ENCODE results near the gene BPIFA2. TPM values are rescaled to one million over a fixed set of nuclear protein-coding genes. Genes with fewer than 3 reads are reported as not detected.
"Not testable (repeated sequence)": the region's sequence is repeated elsewhere in the genome, so short reads cannot be mapped to it uniquely, and the experiment has no call there.

The BPIFA2 gene
- polyA plus RNA-seq, 1 donor (not counting 4 experiments of a cell fraction or from before 2014, with no cell fraction given): not detected

DNA sequence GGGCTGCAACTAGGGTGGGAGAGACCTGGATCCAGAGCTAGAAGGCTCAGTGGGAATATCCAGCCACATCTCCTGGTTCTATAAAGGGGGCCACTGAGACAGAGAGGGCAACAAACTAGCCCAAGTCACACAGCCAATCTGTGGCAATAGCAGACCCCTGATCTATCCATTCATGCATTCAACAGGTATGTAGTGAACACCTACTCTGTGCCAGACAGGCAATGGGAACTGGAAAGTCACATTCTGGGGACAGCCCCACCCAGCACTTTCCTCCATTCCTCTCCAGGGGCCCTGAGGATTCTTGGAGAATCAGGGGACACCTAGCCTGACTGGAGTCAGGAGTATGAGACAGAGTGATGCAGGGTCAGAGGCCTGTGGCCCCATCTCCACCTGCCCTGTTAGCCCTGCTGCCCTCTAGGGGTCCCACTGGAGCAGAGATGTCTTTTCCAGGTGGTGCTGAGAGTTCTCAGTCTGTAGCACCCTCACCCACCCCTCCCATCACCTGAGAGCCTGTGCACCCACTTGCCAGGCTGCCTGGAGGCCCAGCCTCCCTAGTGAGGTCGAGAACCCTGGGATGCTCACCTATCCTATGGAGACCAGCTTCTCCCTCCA is 13.6 kb downstream of the BPIFA2 start:
- H3K27me3 ChIP-seq (ENCODE audit: control insufficient read depth, extremely low read depth, insufficient read depth, low read length): no peaks in the 10 kb centered on the region
- H3K4me2 ChIP-seq (ENCODE audit: control insufficient read depth, extremely low read depth, insufficient read depth, low read depth, low read length): no peak overlapping the region
- no peaks in the 10 kb centered on the region for H4K20me1 ChIP-seq (ENCODE audit: control insufficient read depth, extremely low read depth, insufficient read depth, low read length)
- H3K36me3 ChIP-seq (ENCODE audit: control insufficient read depth in 2 of 2, extremely low read depth in 1 of 2, insufficient read depth in 2 of 2, low read length in 2 of 2): no peaks in the 10 kb centered on the region
- H3K4me1 ChIP-seq (ENCODE audit: control insufficient read depth, extremely low read depth, insufficient read depth, low read length): no peaks in the 10 kb centered on the region
- H3K9me3 ChIP-seq (ENCODE audit: control insufficient read depth, low read depth, low read length): no peaks in the 10 kb centered on the region
- H3K4me3 ChIP-seq (ENCODE audit: control insufficient read depth in 2 of 3, extremely low read depth in 1 of 3, insufficient read depth in 2 of 3, low read depth in 1 of 3, low read length in 3 of 3): no peak overlapping the region
- H3K9ac ChIP-seq (ENCODE audit: control insufficient read depth, extremely low read depth, insufficient read depth, low read length): no peak overlapping the region
- dilution Hi-C loops (cut with MboI; ENCODE audit: extremely low pct_ligation_motif_present, low sequenced_read_pairs): no loop called here
- no peaks in the 10 kb centered on the region for H3K9me1 ChIP-seq (ENCODE audit: control insufficient read depth, extremely low read depth, insufficient read depth, low read length)
- TF ChIP-seq, protein P1, sequence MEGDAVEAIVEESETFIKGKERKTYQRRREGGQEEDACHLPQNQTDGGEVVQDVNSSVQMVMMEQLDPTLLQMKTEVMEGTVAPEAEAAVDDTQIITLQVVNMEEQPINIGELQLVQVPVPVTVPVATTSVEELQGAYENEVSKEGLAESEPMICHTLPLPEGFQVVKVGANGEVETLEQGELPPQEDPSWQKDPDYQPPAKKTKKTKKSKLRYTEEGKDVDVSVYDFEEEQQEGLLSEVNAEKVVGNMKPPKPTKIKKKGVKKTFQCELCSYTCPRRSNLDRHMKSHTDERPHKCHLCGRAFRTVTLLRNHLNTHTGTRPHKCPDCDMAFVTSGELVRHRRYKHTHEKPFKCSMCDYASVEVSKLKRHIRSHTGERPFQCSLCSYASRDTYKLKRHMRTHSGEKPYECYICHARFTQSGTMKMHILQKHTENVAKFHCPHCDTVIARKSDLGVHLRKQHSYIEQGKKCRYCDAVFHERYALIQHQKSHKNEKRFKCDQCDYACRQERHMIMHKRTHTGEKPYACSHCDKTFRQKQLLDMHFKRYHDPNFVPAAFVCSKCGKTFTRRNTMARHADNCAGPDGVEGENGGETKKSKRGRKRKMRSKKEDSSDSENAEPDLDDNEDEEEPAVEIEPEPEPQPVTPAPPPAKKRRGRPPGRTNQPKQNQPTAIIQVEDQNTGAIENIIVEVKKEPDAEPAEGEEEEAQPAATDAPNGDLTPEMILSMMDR (optimal IDR thresholded peaks at IDR 0.05 in 1 of 3, IDR thresholded peaks at IDR 0.05 in 1 of 3, conservative IDR thresholded peaks at IDR 0.05 in 1 of 3; ENCODE audit: extremely low read depth in 1 of 3, insufficient read depth in 2 of 3, low read length in 3 of 3): no peak
- TF ChIP-seq EZH2 (IDR thresholded peaks at IDR 0.05; ENCODE audit: low read length): no peak
- no peaks in the 10 kb centered on the region for H3K79me2 ChIP-seq (ENCODE audit: control insufficient read depth, insufficient read depth, low read length)
- DNase-seq (ENCODE audit: low read depth, low spot score) (no peak), FAIRE-seq (no peak)
- H3K27ac ChIP-seq (ENCODE audit: control insufficient read depth, insufficient read depth, low read length): no peak overlapping the region
- no peak overlapping the region for H2AFZ ChIP-seq (ENCODE audit: control insufficient read depth, low read length)

DNA sequence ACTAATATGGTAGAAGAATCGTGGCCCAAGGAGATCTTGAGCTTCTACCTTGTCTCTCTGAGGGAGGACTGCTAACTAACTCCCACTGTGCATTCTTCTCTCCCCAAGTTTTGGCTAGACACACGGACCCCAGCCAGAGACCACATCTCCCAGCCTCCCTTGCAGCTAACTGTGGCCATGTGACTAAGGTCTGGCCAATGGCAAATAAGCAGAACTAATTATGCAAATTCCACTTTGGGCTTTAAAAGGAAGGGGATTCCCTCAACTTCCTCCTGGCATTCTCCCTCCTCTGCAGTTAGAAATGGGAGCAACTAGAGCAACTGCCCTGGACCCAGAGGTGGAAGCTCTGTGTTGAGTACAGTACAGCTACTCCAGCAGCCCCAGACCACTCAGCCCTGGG is 15.4 kb downstream of the BPIFA2 start:
- DNase-seq (ENCODE audit: low read depth, low spot score) (no peak), FAIRE-seq (no peak)
- no peaks in the 10 kb centered on the region for H3K36me3 ChIP-seq (ENCODE audit: control insufficient read depth in 2 of 2, extremely low read depth in 1 of 2, insufficient read depth in 2 of 2, low read length in 2 of 2)
- no peaks in the 10 kb centered on the region for H3K9me3 ChIP-seq (ENCODE audit: control insufficient read depth, low read depth, low read length)
- no peak overlapping the region for H3K4me2 ChIP-seq (ENCODE audit: control insufficient read depth, extremely low read depth, insufficient read depth, low read depth, low read length)
- H3K79me2 ChIP-seq (ENCODE audit: control insufficient read depth, insufficient read depth, low read length): no peaks in the 10 kb centered on the region
- no peak overlapping the region for H3K9ac ChIP-seq (ENCODE audit: control insufficient read depth, extremely low read depth, insufficient read depth, low read length)
- no peak overlapping the region for H2AFZ ChIP-seq (ENCODE audit: control insufficient read depth, low read length)
- no peaks in the 10 kb centered on the region for H3K27me3 ChIP-seq (ENCODE audit: control insufficient read depth, extremely low read depth, insufficient read depth, low read length)
- no peak overlapping the region for H3K4me3 ChIP-seq (ENCODE audit: control insufficient read depth in 2 of 3, extremely low read depth in 1 of 3, insufficient read depth in 2 of 3, low read depth in 1 of 3, low read length in 3 of 3)
- H4K20me1 ChIP-seq (ENCODE audit: control insufficient read depth, extremely low read depth, insufficient read depth, low read length): no peaks in the 10 kb centered on the region
- dilution Hi-C loops (cut with MboI; ENCODE audit: extremely low pct_ligation_motif_present, low sequenced_read_pairs): no loop called here
- H3K4me1 ChIP-seq (ENCODE audit: control insufficient read depth, extremely low read depth, insufficient read depth, low read length): no peaks in the 10 kb centered on the region
- TF ChIP-seq, protein P1 (optimal IDR thresholded peaks at IDR 0.05 in 1 of 3, IDR thresholded peaks at IDR 0.05 in 1 of 3, conservative IDR thresholded peaks at IDR 0.05 in 1 of 3; ENCODE audit: extremely low read depth in 1 of 3, insufficient read depth in 2 of 3, low read length in 3 of 3): no peak
- TF ChIP-seq EZH2 (IDR thresholded peaks at IDR 0.05; ENCODE audit: low read length): no peak
- H3K27ac ChIP-seq (ENCODE audit: control insufficient read depth, insufficient read depth, low read length): no peak overlapping the region
- no peaks in the 10 kb centered on the region for H3K9me1 ChIP-seq (ENCODE audit: control insufficient read depth, extremely low read depth, insufficient read depth, low read length)

DNA sequence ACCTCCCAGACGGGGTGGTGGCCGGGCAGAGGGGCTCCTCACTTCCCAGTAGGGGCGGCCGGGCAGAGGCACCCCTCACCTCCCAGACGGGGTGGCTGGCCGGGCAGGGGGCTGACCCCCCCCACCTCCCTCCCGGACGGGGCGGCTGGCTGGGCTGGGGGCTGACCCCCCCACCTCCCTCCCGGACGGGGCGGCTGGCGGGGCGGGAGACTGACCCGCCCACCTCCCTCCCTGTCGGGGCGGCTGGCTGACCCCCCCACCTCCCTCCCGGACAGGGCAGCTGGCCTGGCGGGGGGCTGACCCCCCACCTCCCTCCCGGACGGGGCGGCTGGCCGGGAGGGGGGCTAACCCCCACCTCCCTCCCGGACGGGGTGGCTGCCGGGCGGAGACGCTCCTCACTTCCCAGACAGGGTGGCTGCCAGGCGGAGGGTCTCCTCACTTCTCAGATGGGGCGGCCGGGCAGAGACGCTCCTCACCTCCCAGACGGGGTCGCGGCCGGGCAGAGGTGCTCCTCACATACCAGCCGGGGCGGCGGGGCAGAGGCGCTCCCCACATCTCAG is 17.2 kb downstream of the BPIFA2 start:
- dilution Hi-C loops (cut with MboI; ENCODE audit: extremely low pct_ligation_motif_present, low sequenced_read_pairs); H3K4me2 ChIP-seq (ENCODE audit: control insufficient read depth, extremely low read depth, insufficient read depth, low read depth, low read length); H3K27me3 ChIP-seq (ENCODE audit: control insufficient read depth, extremely low read depth, insufficient read depth, low read length); H3K9me1 ChIP-seq (ENCODE audit: control insufficient read depth, extremely low read depth, insufficient read depth, low read length); H3K27ac ChIP-seq (ENCODE audit: control insufficient read depth, insufficient read depth, low read length); H2AFZ ChIP-seq (ENCODE audit: control insufficient read depth, low read length); H3K4me3 ChIP-seq (ENCODE audit: control insufficient read depth in 2 of 3, extremely low read depth in 1 of 3, insufficient read depth in 2 of 3, low read depth in 1 of 3, low read length in 3 of 3); H3K4me1 ChIP-seq (ENCODE audit: control insufficient read depth, extremely low read depth, insufficient read depth, low read length); H3K9me3 ChIP-seq (ENCODE audit: control insufficient read depth, low read depth, low read length); H3K79me2 ChIP-seq (ENCODE audit: control insufficient read depth, insufficient read depth, low read length); DNase-seq (ENCODE audit: low read depth, low spot score); H3K9ac ChIP-seq (ENCODE audit: control insufficient read depth, extremely low read depth, insufficient read depth, low read length); FAIRE-seq; H3K36me3 ChIP-seq (ENCODE audit: control insufficient read depth in 2 of 2, extremely low read depth in 1 of 2, insufficient read depth in 2 of 2, low read length in 2 of 2); H4K20me1 ChIP-seq (ENCODE audit: control insufficient read depth, extremely low read depth, insufficient read depth, low read length): not testable (repeated sequence)
